Aorta (tissue), 5 donors: ENCODE data around the gene RRP12. TPM values are rescaled to one million over a fixed set of nuclear protein-coding genes. Genes with fewer than 3 reads are reported as not detected.

Experiments used
- ATAC-seq: fragments of 200-7000 bp; cut with Tn5 transposase; one replicate; pipeline ENCODE4 v1.9.1; 2022; ENCODE audit warnings: moderate library complexity; ENCODE audit not compliant: low FRiP score
- DNase-seq, 2 donors: peaks; one replicate each; pipeline ENCODE4 v3.0.0-alpha.2; 2020
- H3K27ac ChIP-seq, 2 donors: one replicate each; pipeline ENCODE4 v1.5.1; 2013; ENCODE audit warnings: low read length in 2 of 2, mild to moderate bottlenecking in 2 of 2, moderate library complexity in 2 of 2, control low read depth in 1 of 2, inconsistent platforms in 1 of 2, low read depth in 1 of 2
- H3K27me3 ChIP-seq, 2 donors: one replicate each; pipeline ENCODE4 v1.6.1; 2013; ENCODE audit warnings: control low read depth in 1 of 2, low read length in 1 of 2, mild to moderate bottlenecking in 1 of 2, moderate library complexity in 1 of 2; ENCODE audit not compliant: insufficient read depth in 2 of 2, control insufficient read depth in 1 of 2
- H3K36me3 ChIP-seq, 2 donors: one replicate each; pipeline ENCODE4 v1.6.1; 2013; ENCODE audit warnings: control low read depth in 1 of 2, low read length in 1 of 2, mild to moderate bottlenecking in 1 of 2; ENCODE audit not compliant: insufficient read depth in 2 of 2, control insufficient read depth in 1 of 2
- H3K4me1 ChIP-seq, 2 donors: one replicate each; pipeline ENCODE4 v1.6.1; 2013; ENCODE audit warnings: low read length in 2 of 2, control low read depth in 1 of 2, mild to moderate bottlenecking in 1 of 2, moderate library complexity in 1 of 2; ENCODE audit not compliant: insufficient read depth in 2 of 2, control insufficient read depth in 1 of 2
- H3K4me3 ChIP-seq, 2 donors: one replicate each; pipeline ENCODE4 v1.5.1; 2013; ENCODE audit warnings: low read length in 2 of 2, control low read depth in 1 of 2, mild to moderate bottlenecking in 1 of 2
- H3K9me3 ChIP-seq: one replicate; pipeline ENCODE4 v1.6.1; 2013; ENCODE audit warnings: mild to moderate bottlenecking, low read length; ENCODE audit not compliant: control insufficient read depth
- WGBS, 2 donors: extraction: QIAGEN DNeasy Blood & Tissue Kit; methylation state at CpG; one replicate each; pipeline ENCODE4 v1.1.7; 2013; 5-methylcytosine and 5-hydroxymethylcytosine counted together
- intact Hi-C, 2 donors: fragments of 100-400 bp; cut with DNase I; formaldehyde crosslinking; loops; one replicate each; pipeline versions ENCODE4 v1.14.2 to v1.15.0; 2022
- polyA plus RNA-seq, 2 donors: library from polyadenylated mRNA; stranded (reverse); fragments of 200-250 nt; gene quantifications; one replicate each; pipeline ENCODE4 v1.2.3, GENCODE V29; 2013
- total RNA-seq, 2 donors: library from RNA; stranded (reverse); fragmentation: NEBNext Ultra II Directional; extraction: Animal tissue kit (Norgen Biotek cat#: 25700); gene quantifications; one replicate each; pipeline ENCODE4 v1.2.1, GENCODE V29; 2021
- donor health status: healthy with polysubstance abuse.
- donor health status: Bipolar disorder and iron deficiency.
- donor health status: DM: no; HTN: no; CAD: no.
- donor health status: DM: no; HTN: no; CAD: no.
- donor health status: DM: yes; HTN: yes; CAD: no.

RRP12 gene
- total and polyA plus RNA-seq, 4 donors, result 6.4 to 31.9 (median 17.9) TPM

DNA sequence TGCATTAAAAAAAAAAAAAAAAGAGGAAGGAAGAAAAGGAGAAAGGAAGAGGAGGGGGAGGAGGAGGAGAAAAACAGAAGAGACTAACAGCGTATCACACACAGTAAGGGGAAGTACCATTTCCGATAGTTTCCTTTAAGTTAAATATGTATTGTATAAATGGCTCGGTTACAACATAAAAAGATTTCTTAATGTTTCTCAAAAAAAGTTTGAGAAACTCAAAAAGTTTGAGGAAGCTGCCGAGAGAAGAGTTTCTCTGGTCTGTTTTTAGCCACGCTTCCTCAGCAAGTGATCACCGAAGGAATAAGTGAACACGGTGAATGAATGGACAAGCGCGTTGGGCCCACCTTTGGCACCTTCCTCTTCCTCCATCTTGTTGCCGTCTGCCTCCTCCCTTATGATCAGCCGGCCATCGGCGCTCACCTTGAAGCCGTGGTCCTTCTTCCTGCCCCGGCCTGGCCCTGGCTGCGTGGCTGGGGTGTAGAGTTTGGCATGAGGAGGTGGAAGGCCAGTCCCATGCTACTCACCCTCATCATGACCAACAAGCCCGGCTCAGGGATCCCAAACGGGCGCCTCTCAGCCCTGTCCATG is 35.3 kb downstream of the RRP12 start:
- Histone ChIP-seq H3K36me3 (peaks cover 0 to 8% of the 10 kb centered on the region in 2 donors), H3K27ac (no peak overlapping the region), H3K4me3 (no peak overlapping the region), H3K9me3 (no peaks in the 10 kb centered on the region), H3K27me3 (no peaks in the 10 kb centered on the region), H3K4me1 (no peaks in the 10 kb centered on the region)
- DNase-seq (no peak), ATAC-seq (no peak)
- intact Hi-C loops, result no loop called here
- WGBS, 2 donors, result 94% methylated on average over 19 of the region's 19 CpGs

DNA sequence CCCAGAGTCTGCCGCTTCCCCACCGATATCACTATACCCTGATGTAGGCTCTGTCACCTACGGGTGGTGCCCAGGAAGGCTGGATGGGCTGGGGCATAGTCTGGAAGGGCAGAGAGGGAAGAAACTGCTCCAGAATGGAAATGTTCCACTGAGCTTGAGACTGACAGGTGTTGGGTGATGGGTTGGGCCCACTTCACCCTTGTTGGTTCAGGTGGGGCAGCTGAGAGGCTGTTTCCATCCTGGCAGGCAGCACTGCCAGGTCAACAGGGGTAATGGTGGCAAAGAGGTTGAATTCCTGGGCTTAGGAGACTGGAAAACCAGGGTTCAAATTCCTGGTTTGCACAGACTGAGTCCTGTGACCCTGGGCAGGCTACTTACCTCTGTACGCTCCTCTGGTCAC is 38.1 kb downstream of the RRP12 start:
- Histone ChIP-seq H3K36me3 (peaks cover 0 to 3% of the 10 kb centered on the region in 2 donors), H3K4me3 (no peak overlapping the region), H3K27me3 (no peaks in the 10 kb centered on the region), H3K4me1 (no peaks in the 10 kb centered on the region), H3K9me3 (no peaks in the 10 kb centered on the region), H3K27ac (no peak overlapping the region)
- ATAC-seq, result no peak
- intact Hi-C loops, result no loop called here
- no peak for DNase-seq
- WGBS, 2 donors, result 96 to 98% methylated on average over 4 of the region's 4 CpGs

DNA sequence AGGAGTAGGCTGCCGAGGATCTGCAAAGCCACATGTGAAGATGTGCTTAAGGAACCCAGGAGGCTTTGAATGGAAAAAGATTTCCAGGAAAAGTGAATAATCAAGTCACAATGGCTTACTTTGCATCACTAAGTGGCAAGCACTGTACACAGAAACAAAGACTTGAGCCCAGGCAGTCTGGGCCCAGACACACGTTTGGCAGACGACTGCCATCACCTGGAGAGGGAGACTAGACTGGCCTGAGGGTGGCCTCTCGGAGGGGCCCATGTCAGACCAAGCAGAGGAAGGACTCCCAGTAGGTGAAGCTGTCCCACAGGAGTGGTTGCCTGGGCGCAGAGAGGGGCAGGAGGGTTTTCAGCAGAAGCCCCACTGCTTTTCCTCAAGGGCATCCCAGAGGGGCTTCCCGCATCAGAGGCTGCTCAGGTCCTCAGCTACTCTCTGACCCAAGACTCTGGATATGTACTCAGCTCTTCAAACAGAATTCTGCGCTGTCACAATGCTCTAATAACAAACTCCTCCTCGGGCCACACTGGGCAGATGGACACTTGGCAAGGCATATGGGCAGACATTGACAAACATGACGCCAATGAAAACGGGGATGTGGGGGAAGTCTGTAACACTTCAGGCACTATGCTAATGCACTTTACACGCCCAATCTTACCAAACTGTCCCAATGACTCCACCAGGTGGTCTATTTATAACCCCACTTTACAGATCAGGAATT is 38.7 kb downstream of the RRP12 start:
- H3K27ac ChIP-seq, result no peak overlapping the region
- no peak overlapping the region for H3K4me3 ChIP-seq
- DNase-seq (no peak), ATAC-seq (no peak)
- no peaks in the 10 kb centered on the region for H3K4me1 ChIP-seq
- H3K36me3 ChIP-seq, result peaks cover 0 to 3% of the 10 kb centered on the region in 2 donors
- WGBS, 2 donors, result 78 to 79% methylated on average over 11 of the region's 11 CpGs
- no peaks in the 10 kb centered on the region for H3K27me3 ChIP-seq
- intact Hi-C loops, result no loop called here
- no peaks in the 10 kb centered on the region for H3K9me3 ChIP-seq

DNA sequence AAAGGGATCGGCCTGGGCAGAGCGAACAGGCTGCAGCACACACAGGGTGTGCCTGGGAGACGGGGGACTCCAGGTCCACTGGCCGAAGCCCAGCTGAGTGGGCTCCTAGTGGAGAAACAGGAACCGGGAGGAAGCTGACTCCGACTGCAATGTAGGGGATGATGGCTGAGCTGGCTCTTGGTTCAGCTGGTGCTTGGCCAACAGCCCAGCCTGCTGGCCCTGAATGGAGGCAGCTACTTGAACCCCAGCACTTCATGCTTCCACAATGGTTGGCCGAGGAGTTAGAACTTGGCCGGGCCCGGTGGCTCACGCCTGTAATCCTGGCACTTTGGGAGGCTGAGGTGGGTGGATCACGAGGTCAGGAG is 39.6 kb downstream of the RRP12 start:
- Histone ChIP-seq H3K27ac (no peak overlapping the region), H3K27me3 (no peaks in the 10 kb centered on the region), H3K36me3 (peaks cover 0 to 3% of the 10 kb centered on the region in 2 donors), H3K9me3 (no peaks in the 10 kb centered on the region), H3K4me1 (no peaks in the 10 kb centered on the region), H3K4me3 (no peak overlapping the region)
- 75 to 81% methylated on average over 11 of the region's 11 CpGs for WGBS, 2 donors
- no peak for ATAC-seq
- intact Hi-C loops, result no loop called here
- no peak for DNase-seq

DNA sequence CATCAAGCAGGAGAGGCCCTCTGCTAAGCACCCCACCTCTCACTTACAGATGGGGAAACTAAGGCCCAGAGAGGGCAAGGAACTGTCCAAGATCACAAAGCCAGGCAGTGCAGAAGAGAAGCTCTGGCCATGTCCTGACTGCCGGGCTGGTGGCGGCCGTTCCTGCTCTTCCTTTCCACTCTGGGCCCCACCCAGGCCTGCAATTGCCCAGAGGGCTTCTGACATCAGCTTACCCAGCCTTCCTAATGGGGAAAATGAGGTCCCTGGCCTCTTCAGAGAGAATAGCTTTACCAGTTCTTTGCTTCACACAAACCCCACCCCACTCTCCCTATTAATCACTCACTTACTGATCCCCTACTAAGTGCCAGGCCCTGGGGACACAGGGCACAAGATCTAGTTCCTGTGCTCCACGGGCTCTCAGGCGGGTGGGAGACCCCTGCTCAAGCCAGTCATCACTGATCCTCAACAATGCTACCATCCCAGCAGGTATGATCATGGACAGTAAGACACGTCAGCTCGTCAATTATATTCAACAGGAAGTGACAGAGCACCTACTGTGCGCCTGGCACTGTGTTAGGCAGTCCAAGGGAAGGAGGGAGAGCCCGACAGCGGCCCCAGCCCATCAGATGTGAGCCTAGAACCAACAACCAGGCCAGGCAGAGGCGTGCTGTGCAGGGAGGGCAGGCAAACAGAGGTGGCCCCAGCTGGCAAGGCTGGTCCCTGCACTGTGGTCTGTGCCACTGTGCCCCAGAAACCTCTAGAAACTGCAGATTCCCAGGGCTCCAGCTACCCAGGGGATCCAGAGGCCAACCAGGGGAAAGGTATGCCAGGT is 40.2 kb downstream of the RRP12 start:
- intact Hi-C loops, result no loop called here
- ATAC-seq (no peak), DNase-seq (no peak)
- H3K27ac ChIP-seq, result no peak overlapping the region
- WGBS, 2 donors, result 95% methylated on average over 11 of the region's 11 CpGs
- H3K27me3 ChIP-seq, result no peaks in the 10 kb centered on the region
- no peaks in the 10 kb centered on the region for H3K4me1 ChIP-seq
- no peak overlapping the region for H3K4me3 ChIP-seq
- peaks cover 0 to 3% of the 10 kb centered on the region in 2 donors for H3K36me3 ChIP-seq
- H3K9me3 ChIP-seq, result no peaks in the 10 kb centered on the region

DNA sequence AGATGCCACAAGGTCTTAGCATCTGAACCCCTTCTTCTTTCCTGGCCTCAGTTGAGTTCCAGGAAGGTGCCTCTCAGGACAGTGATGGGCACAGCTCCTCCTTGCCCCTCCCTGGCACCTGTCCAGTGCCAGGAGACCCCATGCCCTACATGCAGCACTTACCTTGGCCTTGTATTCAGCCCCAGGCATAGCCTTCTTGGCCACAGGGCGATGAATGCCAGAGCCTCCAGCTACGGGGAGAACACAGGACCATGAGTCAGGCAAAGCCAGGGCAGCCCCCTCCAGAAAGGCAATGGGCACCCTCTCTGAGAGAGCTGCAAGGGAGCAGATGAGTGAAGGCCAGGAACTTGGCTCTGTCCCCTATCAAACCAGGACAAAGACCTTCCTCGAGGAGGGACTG is 42.4 kb downstream of the RRP12 start:
- Histone ChIP-seq H3K4me1 (no peaks in the 10 kb centered on the region), H3K27me3 (no peaks in the 10 kb centered on the region), H3K9me3 (no peaks in the 10 kb centered on the region), H3K27ac (no peak overlapping the region), H3K36me3 (peaks cover 0 to 3% of the 10 kb centered on the region in 2 donors), H3K4me3 (no peak overlapping the region)
- intact Hi-C loops, result loop anchor here in 1 of 2 donors (5.0 kb wide), 1 partner anchor 81 kb away; no protein-coding TSS in a partner anchor
- DNase-seq (no peak), ATAC-seq (no peak)
- 79 to 86% methylated on average over 3 of the region's 3 CpGs for WGBS, 2 donors

DNA sequence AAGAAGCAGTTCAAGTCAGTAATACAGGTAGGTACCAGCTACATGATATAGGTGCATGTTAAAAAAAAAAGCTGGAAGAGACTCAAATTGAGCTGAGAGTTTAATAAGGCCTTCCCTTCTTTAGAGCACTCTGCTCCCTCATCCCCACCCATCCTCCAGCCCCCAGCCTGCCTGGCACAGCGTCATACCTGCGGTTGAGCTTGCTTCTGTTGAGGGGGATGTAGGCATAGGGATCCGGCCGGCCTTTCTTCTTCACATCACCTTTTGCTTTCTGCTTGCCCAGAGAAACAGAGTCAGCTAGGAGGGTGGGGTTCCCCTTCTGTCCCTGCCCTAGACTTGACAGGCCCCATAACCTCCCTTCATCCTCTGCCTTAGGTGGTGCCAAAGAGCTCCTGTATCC is 42.8 kb downstream of the RRP12 start:
- no peaks in the 10 kb centered on the region for H3K9me3 ChIP-seq
- DNase-seq (no peak), ATAC-seq (no peak)
- 96% methylated on average over 4 of the region's 4 CpGs for WGBS, 2 donors
- intact Hi-C loops, result loop anchor here in 1 of 2 donors (5.0 kb wide), 1 partner anchor 81 kb away; no protein-coding TSS in a partner anchor
- H3K36me3 ChIP-seq, result peaks cover 0 to 3% of the 10 kb centered on the region in 2 donors
- H3K4me3 ChIP-seq, result no peak overlapping the region
- no peak overlapping the region for H3K27ac ChIP-seq
- H3K4me1 ChIP-seq, result no peaks in the 10 kb centered on the region
- H3K27me3 ChIP-seq, result no peaks in the 10 kb centered on the region

DNA sequence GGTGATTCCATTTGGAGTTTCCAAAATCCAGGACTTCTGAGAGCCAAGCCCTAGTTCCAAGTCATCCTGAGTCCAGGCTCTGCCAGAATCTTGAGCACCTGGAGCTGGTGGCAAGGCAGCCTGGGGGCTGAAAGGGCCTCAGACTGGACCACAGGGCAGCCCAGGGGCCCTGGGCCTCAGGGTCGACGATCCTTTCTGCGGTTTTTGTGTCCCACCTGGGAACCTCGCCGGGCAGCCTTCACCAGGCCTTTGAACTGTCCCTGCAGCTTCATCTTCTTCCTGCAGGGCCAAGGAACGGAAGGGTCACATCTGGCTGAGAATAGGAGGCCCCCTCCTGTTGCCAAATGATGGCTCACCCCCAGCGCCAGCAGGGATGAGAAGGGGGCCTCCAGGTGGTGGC is 44.2 kb downstream of the RRP12 start:
- intact Hi-C loops, result loop anchor here in 1 of 2 donors (5.0 kb wide), 1 partner anchor 80 kb away; no protein-coding TSS in a partner anchor
- no peak for DNase-seq
- no peak overlapping the region for H3K4me3 ChIP-seq
- no peaks in the 10 kb centered on the region for H3K9me3 ChIP-seq
- 78 to 89% methylated on average over 7 of the region's 7 CpGs for WGBS, 2 donors
- ATAC-seq, result no peak
- H3K27me3 ChIP-seq, result no peaks in the 10 kb centered on the region
- peaks cover 0 to 3% of the 10 kb centered on the region in 2 donors for H3K36me3 ChIP-seq
- H3K4me1 ChIP-seq, result no peaks in the 10 kb centered on the region
- no peak overlapping the region for H3K27ac ChIP-seq
